Measurements from ENCODE around the gene POLD2.

GRCh38 chr7:44150966-44151941 is 27.9 kb upstream of the POLD2 start:
- TF ChIP-seq SIN3A (IDR thresholded peaks at IDR 0.05; ENCODE audit: borderline replicate concordance, insufficient read depth, low read length) (no peak), TAF1 (IDR thresholded peaks at IDR 0.05; ENCODE audit: borderline replicate concordance, insufficient read depth, low read length) (no peak), POLR2AphosphoS5 (IDR thresholded peaks at IDR 0.05; ENCODE audit: low read depth, low read length) (no peak), REST (IDR thresholded peaks at IDR 0.05; ENCODE audit: insufficient read depth in 1 of 2, low read depth in 2 of 2, low read length in 2 of 2) (no peak), FOXP2 (optimal IDR thresholded peaks at IDR 0.05; ENCODE audit: borderline replicate concordance, extremely low read depth, extremely low read length, insufficient read depth) (no peak)
